GM12872 (cell line): Measurements from ENCODE around the gene SYPL1.

Source experiments
- CTCF ChIP-seq: IDR thresholded peaks from 3 replicates; pipeline ENCODE4 v1.5.1; 2011; ENCODE audit warnings: low read depth, mild to moderate bottlenecking, low read length, moderate library complexity; ENCODE audit not compliant: insufficient read depth

Gene SYPL1

GRCh38 chr7:106112118-106112971, at the start of gene SYPL1:
TSS of gene SYPL1 (minus strand) at chr7:106112312. CDS start at chr7:106112208, 104 bp downstream.
- 0 out of 3 replicates have a peak, but pooled peaks have one; percentile 11 for TF ChIP-seq CTCF

- TF ChIP-seq CTCF = no peak
These were observed 42.9 kb upstream of the SYPL1 start for GRCh38 chr7:106155027-106155426.

GRCh38 chr7:106153891-106154449, 41.9 kb upstream of the SYPL1 start:
- TF ChIP-seq CTCF = peak; percentile 97

- no peak for TF ChIP-seq CTCF
These were observed 40.2 kb upstream of the SYPL1 start for GRCh38 chr7:106152313-106152665.

- no peak for TF ChIP-seq CTCF
These were observed 39.6 kb upstream of the SYPL1 start for GRCh38 chr7:106151459-106152312.

GRCh38 chr7:106143711-106144337, 31.7 kb upstream of the SYPL1 start:
- TF ChIP-seq CTCF = no peak

GRCh38 chr7:106142136-106142535, 30.0 kb upstream of the SYPL1 start:
- TF ChIP-seq CTCF = no peak
